T1000 (cell line): ENCODE measurements around the gene ASAP2.
"Not testable (repeated sequence)": the region's sequence is repeated elsewhere in the genome, so short reads cannot be mapped to it uniquely, and the experiment has no call there.

Experiments
- DNase-seq: peaks from one replicate; lab custom pipeline; 2025; ENCODE audit warnings: mixed read lengths; lab: John Stamatoyannopoulos, UW

Gene ASAP2

GRCh38 chr2:9212661-9213411 is 6.2 kb downstream of the ASAP2 start:
- no peak for DNase-seq

- DNase-seq: no peak
These were observed 7.0 kb downstream of the ASAP2 start for GRCh38 chr2:9213477-9214051.

- DNase-seq: no peak
These were observed 8.3 kb downstream of the ASAP2 start for GRCh38 chr2:9214873-9215272.

GRCh38 chr2:9215680-9216079 is 9.1 kb downstream of the ASAP2 start:
- DNase-seq: no peak

GRCh38 chr2:9216143-9216542 is 9.5 kb downstream of the ASAP2 start:
- not testable (repeated sequence) for DNase-seq

GRCh38 chr2:9217838-9218770 is 11.5 kb downstream of the ASAP2 start:
- DNase-seq: no peak

- no peak for DNase-seq
These were observed 12.4 kb downstream of the ASAP2 start for GRCh38 chr2:9219027-9219445.

GRCh38 chr2:9220201-9220600 is 13.6 kb downstream of the ASAP2 start:
- no peak for DNase-seq

- DNase-seq: no peak
These were observed 14.6 kb downstream of the ASAP2 start for GRCh38 chr2:9221223-9221622.

GRCh38 chr2:9222239-9222892 is 15.8 kb downstream of the ASAP2 start:
- DNase-seq: no peak

GRCh38 chr2:9222893-9223287 is 16.3 kb downstream of the ASAP2 start:
- DNase-seq: no peak

- no peak for DNase-seq
These were observed 19.2 kb downstream of the ASAP2 start for GRCh38 chr2:9225806-9226205.

- DNase-seq: no peak
These were observed 20.1 kb downstream of the ASAP2 start for GRCh38 chr2:9226458-9227380.

- no peak for DNase-seq
These were observed 21.6 kb downstream of the ASAP2 start for GRCh38 chr2:9228088-9228751.

GRCh38 chr2:9228781-9229469 is 22.3 kb downstream of the ASAP2 start:
- DNase-seq: no peak

GRCh38 chr2:9229470-9229820 is 22.8 kb downstream of the ASAP2 start:
- DNase-seq: no peak

GRCh38 chr2:9230051-9230802 is 23.6 kb downstream of the ASAP2 start:
- DNase-seq: no peak

- DNase-seq: no peak
These were observed 24.3 kb downstream of the ASAP2 start for GRCh38 chr2:9230881-9231280.
